GM12878 (cell line): Measurements from ENCODE around the gene GCM1. TPM values are rescaled to one million over a fixed set of nuclear protein-coding genes. Genes with fewer than 3 reads are reported as not detected.

Experiments
- ATF3 ChIP-seq: IDR thresholded peaks from 2 replicates; pipeline ENCODE4 v1.6.1; 2011; ENCODE audit warnings: low read depth, mild to moderate bottlenecking, low read length, moderate library complexity, borderline replicate concordance; ENCODE audit errors: extremely low read depth
- CREB1 ChIP-seq: IDR thresholded peaks from 2 replicates; pipeline ENCODE4 v1.6.1; 2012; ENCODE audit warnings: low read depth, mild to moderate bottlenecking, inconsistent platforms
- E2F4 ChIP-seq: IDR thresholded peaks from 2 replicates; pipeline ENCODE4 v1.6.1; 2012; ENCODE audit warnings: low read depth, low read length, improper control_type of control experiment
- KAT2A ChIP-seq: conservative IDR thresholded peaks from 2 replicates; pipeline ENCODE4 v1.6.1; 2011; ENCODE audit warnings: low read depth, low read length; ENCODE audit not compliant: control insufficient read depth
- MEF2B ChIP-seq: fragments of 450-650 bp; IDR thresholded peaks from 2 replicates; pipeline ENCODE4 v1.6.1; 2018; ENCODE audit warnings: mild to moderate bottlenecking, moderate library complexity; ENCODE audit not compliant: partially characterized antibody, poor library complexity, severe bottlenecking
- MYB ChIP-seq: fragments of 150-350 bp; IDR thresholded peaks from 2 replicates; pipeline ENCODE4 v1.6.1; 2014; ENCODE audit warnings: mild to moderate bottlenecking, low read depth, low read length, borderline replicate concordance
- PKNOX1 ChIP-seq: fragments of 450-650 bp; IDR thresholded peaks from 2 replicates; pipeline ENCODE4 v1.6.1; 2016; ENCODE audit warnings: mild to moderate bottlenecking
- POU2F2 ChIP-seq: IDR thresholded peaks from 3 replicates; pipeline ENCODE4 v1.6.1; 2011; ENCODE audit warnings: low read depth, mild to moderate bottlenecking, low read length, borderline replicate concordance
- polyA plus RNA-seq, 11 experiments: library from polyadenylated mRNA; depleted of rRNA in 4 of 11; unstranded in 6 of 11; stranded (reverse) in 5 of 11; fragments of >200 nt; fragmentation: Nextera tagmentation in 4 of 11; fragmentation: Illumina TruSeq in 1 of 11; extraction: Ambion mirVana in 4 of 11; extraction: Trizol in 1 of 11; gene quantifications; 1 replicate in 1 of 11; 2 replicates in 10 of 11; pipeline versions ENCODE4 v1.2.1 to v1.2.3, GENCODE V29; 2011 to 2016; ENCODE audit warnings: inconsistent platforms in 2 of 11, missing spikeins in 2 of 11, low read depth in 1 of 11
- total RNA-seq, 4 experiments: library from RNA; depleted of rRNA in 3 of 4; stranded (reverse); fragments of >200 nt in 3 of 4; fragmentation: Illumina TruSeq in 1 of 4; extraction: Trizol in 1 of 4; gene quantifications; 2 replicates each; pipeline versions ENCODE4 v1.2.1 to v1.2.3, GENCODE V29; 2013 to 2021
- TF ChIP-seq, protein P1 (sequence below): fragments of 450-650 bp; conservative IDR thresholded peaks from 2 replicates; pipeline ENCODE4 v1.6.1; 2017; ENCODE audit warnings: mild to moderate bottlenecking, moderate library complexity
- TF ChIP-seq, protein P2 (sequence below): fragments of 450-650 bp; formaldehyde crosslinking; IDR thresholded peaks from 2 replicates; pipeline ENCODE4 v1.4.0; 2022; ENCODE audit warnings: mild to moderate bottlenecking, moderate library complexity
- TF ChIP-seq, protein P3 (sequence below): IDR thresholded peaks from 2 replicates; pipeline ENCODE4 v1.6.1; 2011; ENCODE audit warnings: borderline replicate concordance, low read depth, mild to moderate bottlenecking, moderate library complexity, mixed read lengths, low read length; ENCODE audit not compliant: insufficient read depth; ENCODE audit errors: extremely low read length

GCM1 gene
- total and polyA plus RNA-seq, 10 of the 15 experiments (the other 5 are each of a cell fraction or from before 2014, with no cell fraction given), result 0.04 to 0.08 (median 0.05) TPM; not detected in 5

DNA sequence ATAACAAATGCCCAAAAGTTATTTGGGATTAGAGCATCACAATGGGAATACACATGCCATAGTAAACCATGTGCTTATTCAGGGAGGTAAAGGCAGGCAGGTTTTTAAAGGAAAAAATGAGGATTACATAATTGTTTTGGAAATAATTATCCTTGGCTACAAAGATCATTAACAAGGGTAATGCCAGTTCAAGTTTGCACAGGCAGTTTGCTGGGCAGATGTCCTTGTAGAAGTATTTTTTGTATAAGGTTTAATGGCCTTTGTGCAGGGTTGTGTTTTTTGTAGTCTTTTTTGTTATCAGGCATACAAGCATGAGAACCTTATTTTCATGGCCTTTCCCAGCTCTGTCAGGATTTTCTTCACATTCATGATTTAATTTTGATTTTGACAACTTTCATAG lies 58.7 kb downstream of the GCM1 start (continued):
- TF ChIP-seq, protein P1, sequence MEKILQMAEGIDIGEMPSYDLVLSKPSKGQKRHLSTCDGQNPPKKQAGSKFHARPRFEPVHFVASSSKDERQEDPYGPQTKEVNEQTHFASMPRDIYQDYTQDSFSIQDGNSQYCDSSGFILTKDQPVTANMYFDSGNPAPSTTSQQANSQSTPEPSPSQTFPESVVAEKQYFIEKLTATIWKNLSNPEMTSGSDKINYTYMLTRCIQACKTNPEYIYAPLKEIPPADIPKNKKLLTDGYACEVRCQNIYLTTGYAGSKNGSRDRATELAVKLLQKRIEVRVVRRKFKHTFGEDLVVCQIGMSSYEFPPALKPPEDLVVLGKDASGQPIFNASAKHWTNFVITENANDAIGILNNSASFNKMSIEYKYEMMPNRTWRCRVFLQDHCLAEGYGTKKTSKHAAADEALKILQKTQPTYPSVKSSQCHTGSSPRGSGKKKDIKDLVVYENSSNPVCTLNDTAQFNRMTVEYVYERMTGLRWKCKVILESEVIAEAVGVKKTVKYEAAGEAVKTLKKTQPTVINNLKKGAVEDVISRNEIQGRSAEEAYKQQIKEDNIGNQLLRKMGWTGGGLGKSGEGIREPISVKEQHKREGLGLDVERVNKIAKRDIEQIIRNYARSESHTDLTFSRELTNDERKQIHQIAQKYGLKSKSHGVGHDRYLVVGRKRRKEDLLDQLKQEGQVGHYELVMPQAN, result no peak
- TF ChIP-seq PKNOX1, result no peak
- TF ChIP-seq, protein P2, sequence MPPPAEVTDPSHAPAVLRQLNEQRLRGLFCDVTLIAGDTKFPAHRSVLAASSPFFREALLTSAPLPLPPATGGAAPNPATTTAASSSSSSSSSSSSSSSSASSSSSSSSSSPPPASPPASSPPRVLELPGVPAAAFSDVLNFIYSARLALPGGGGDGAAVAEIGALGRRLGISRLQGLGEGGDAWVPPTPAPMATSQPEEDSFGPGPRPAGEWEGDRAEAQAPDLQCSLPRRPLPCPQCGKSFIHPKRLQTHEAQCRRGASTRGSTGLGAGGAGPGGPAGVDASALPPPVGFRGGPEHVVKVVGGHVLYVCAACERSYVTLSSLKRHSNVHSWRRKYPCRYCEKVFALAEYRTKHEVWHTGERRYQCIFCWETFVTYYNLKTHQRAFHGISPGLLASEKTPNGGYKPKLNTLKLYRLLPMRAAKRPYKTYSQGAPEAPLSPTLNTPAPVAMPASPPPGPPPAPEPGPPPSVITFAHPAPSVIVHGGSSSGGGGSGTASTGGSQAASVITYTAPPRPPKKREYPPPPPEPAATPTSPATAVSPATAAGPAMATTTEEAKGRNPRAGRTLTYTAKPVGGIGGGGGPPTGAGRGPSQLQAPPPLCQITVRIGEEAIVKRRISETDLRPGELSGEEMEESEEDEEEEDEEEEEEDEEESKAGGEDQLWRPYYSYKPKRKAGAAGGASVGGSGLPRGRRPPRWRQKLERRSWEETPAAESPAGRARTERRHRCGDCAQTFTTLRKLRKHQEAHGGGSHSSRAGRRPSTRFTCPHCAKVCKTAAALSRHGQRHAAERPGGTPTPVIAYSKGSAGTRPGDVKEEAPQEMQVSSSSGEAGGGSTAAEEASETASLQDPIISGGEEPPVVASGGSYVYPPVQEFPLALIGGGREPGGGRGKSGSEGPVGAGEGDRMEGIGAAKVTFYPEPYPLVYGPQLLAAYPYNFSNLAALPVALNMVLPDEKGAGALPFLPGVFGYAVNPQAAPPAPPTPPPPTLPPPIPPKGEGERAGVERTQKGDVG (CRISPR knock-in tag), result no peak
- no peak for TF ChIP-seq E2F4
- TF ChIP-seq MEF2B, result no peak
- no peak for TF ChIP-seq ATF3
- no peak for TF ChIP-seq POU2F2
- no peak for TF ChIP-seq KAT2A
- TF ChIP-seq, protein P3, sequence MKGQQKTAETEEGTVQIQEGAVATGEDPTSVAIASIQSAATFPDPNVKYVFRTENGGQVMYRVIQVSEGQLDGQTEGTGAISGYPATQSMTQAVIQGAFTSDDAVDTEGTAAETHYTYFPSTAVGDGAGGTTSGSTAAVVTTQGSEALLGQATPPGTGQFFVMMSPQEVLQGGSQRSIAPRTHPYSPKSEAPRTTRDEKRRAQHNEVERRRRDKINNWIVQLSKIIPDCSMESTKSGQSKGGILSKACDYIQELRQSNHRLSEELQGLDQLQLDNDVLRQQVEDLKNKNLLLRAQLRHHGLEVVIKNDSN, result no peak
- no peak for TF ChIP-seq MYB
- TF ChIP-seq CREB1, result no peak
